Ishikawa (cell line): Measurements from ENCODE around the gene KICS2.
A peak's percentile ranks its signal among the peaks of the same experiment; 100 is the strongest.

Source experiments
- CEBPB ChIP-seq: IDR thresholded peaks from 2 replicates; pipeline ENCODE4 v1.6.1; 2012
- CREB1 ChIP-seq: IDR thresholded peaks from 2 replicates; pipeline ENCODE4 v1.6.1; 2012; ENCODE audit warnings: low read depth
- EGR1 ChIP-seq: IDR thresholded peaks from 2 replicates; pipeline ENCODE4 v1.6.1; 2012
- EP300 ChIP-seq: IDR thresholded peaks from 2 replicates; pipeline ENCODE4 v1.6.1; 2012; ENCODE audit warnings: borderline replicate concordance
- FOXM1 ChIP-seq: IDR thresholded peaks from 2 replicates; pipeline ENCODE4 v1.6.1; 2012; ENCODE audit warnings: low read depth, borderline replicate concordance
- MAX ChIP-seq: IDR thresholded peaks from 2 replicates; pipeline ENCODE4 v1.6.1; 2012
- NFIC ChIP-seq: IDR thresholded peaks from 2 replicates; pipeline ENCODE4 v1.6.1; 2012
- RAD21 ChIP-seq: IDR thresholded peaks from 2 replicates; pipeline ENCODE4 v1.6.1; 2012; ENCODE audit warnings: low read depth
- REST ChIP-seq: IDR thresholded peaks from 2 replicates; pipeline ENCODE4 v1.6.1; 2012; ENCODE audit warnings: low read depth, mild to moderate bottlenecking
- TAF1 ChIP-seq: IDR thresholded peaks from 2 replicates; pipeline ENCODE4 v1.6.1; 2012; ENCODE audit warnings: low read depth, mild to moderate bottlenecking
- TCF12 ChIP-seq: IDR thresholded peaks from 2 replicates; pipeline ENCODE4 v1.6.1; 2012; ENCODE audit warnings: low read depth
- TEAD4 ChIP-seq: IDR thresholded peaks from 2 replicates; pipeline ENCODE4 v1.6.1; 2012
- USF1 ChIP-seq: IDR thresholded peaks from 2 replicates; pipeline ENCODE4 v1.6.1; 2012
- YY1 ChIP-seq: IDR thresholded peaks from 2 replicates; pipeline ENCODE4 v1.6.1; 2012; ENCODE audit warnings: low read depth
- ZBTB7A ChIP-seq: IDR thresholded peaks from 2 replicates; pipeline ENCODE4 v1.6.1; 2012; ENCODE audit warnings: low read depth

Gene KICS2

DNA sequence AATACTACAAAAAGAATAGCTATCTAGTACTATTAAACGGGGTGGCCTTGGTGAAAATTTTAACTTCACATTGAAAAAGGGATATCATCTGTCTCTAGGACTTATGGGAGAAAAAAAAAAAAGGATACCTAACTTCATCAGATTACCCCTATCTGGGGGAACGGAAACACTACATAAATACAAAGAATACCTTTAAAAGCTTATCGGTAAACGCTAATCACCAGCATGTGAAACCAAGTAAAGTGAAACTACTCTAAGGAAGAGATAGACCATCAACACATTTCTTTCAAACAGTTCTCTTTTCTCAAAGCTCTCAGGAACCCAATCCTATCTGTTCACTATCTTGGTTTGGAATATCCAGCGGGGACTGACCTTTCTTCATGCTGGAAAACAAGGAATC is 3.5 kb downstream of the KICS2 start:
- no peak for TF ChIP-seq RAD21
- no peak for TF ChIP-seq CREB1
- no peak for TF ChIP-seq REST
- TF ChIP-seq EGR1: no peak
- TF ChIP-seq FOXM1: no peak
- TF ChIP-seq MAX: no peak
- no peak for TF ChIP-seq YY1

- TF ChIP-seq TCF12 (no peak), USF1 (no peak), ZBTB7A (no peak), CREB1 (no peak), TEAD4 (no peak)
These were observed 5.9 kb downstream of the KICS2 start for GRCh38 chr12:64216239-64216638.

DNA sequence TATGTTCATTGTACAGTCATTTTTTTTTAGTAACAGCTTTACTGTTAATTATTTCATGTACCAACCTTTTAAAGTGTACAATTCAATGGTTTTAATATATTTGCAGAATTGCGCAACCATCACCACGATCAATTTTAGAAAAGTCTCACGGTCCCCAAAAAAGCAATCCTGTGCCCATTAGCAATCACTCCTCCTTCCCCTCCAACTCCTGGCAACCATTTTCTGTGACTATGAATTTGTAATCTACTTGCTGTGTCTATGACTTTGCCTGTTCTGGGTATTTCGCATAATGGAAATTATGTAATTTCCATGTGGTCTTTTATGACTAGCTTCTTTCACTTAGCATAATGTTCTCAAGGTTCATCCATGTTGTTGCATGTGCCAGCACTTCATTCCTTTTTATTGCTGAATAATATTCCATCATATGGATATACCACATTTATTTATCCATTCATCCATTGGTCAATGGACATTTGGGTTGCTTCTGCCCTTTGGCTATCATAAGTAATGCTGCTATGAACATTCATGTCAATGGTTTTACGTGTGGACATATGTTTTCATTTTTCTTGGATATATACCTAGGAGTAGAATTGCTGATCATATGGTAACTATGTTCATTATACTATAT is 9.9 kb downstream of the KICS2 start:
- TF ChIP-seq YY1 (no peak), CEBPB (peak; percentile 93)

DNA sequence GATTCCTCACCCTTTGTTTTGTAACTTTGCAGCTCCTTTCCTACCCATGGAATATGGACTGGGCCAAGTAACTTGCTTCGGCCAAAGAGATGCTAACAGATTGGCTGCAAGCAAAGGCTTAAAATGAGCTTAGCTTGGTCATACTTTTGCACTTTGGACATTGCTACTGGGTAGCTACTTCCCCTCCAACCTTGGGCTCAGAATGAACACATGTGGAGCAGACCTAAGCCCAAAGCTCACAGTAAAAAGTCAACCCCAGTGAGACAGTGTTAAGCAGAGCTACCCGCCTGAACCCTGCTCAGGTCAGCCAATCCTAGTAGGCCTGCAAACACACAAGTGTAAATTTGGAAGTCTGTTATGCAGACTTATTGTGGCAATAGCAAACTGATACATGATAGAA is 14.6 kb downstream of the KICS2 start:
- TF ChIP-seq EP300: no peak
- TF ChIP-seq MAX: no peak
- no peak for TF ChIP-seq TEAD4
- no peak for TF ChIP-seq EGR1
- TF ChIP-seq USF1: no peak
- TF ChIP-seq TAF1: no peak
- no peak for TF ChIP-seq FOXM1
- TF ChIP-seq NFIC: no peak
- no peak for TF ChIP-seq YY1
- TF ChIP-seq CREB1: no peak
- no peak for TF ChIP-seq RAD21
- no peak for TF ChIP-seq ZBTB7A
- TF ChIP-seq REST: no peak
- TF ChIP-seq CEBPB: no peak

- TF ChIP-seq NFIC: no peak
- no peak for TF ChIP-seq ZBTB7A
- no peak for TF ChIP-seq MAX
- TF ChIP-seq FOXM1: no peak
- no peak for TF ChIP-seq TCF12
- TF ChIP-seq TAF1: no peak
- no peak for TF ChIP-seq USF1
- TF ChIP-seq TEAD4: no peak
- TF ChIP-seq YY1: no peak
- TF ChIP-seq CREB1: no peak
- no peak for TF ChIP-seq EGR1
- no peak for TF ChIP-seq EP300
- TF ChIP-seq CEBPB: no peak
- TF ChIP-seq REST: no peak
- TF ChIP-seq RAD21: no peak
These were observed 16.6 kb downstream of the KICS2 start for GRCh38 chr12:64205542-64205941.
